GM12872 (cell line): ENCODE data around the gene XPNPEP1.

ENCODE experiments used
- CTCF ChIP-seq: IDR thresholded peaks from 3 replicates; pipeline ENCODE4 v1.5.1; 2011; ENCODE audit warnings: low read depth, mild to moderate bottlenecking, low read length, moderate library complexity; ENCODE audit not compliant: insufficient read depth

The XPNPEP1 gene

GRCh38 chr10:109862738-109863137, 60.6 kb downstream of the XPNPEP1 start:
- TF ChIP-seq CTCF = no peak

- TF ChIP-seq CTCF = no peak
Measured at GRCh38 chr10:109862041-109862440, 61.3 kb downstream of the XPNPEP1 start.

- TF ChIP-seq CTCF = no peak
Measured at GRCh38 chr10:109861081-109861480, 62.2 kb downstream of the XPNPEP1 start.

GRCh38 chr10:109859221-109859620, 64.1 kb downstream of the XPNPEP1 start:
- no peak for TF ChIP-seq CTCF

GRCh38 chr10:109855746-109856145, 67.6 kb downstream of the XPNPEP1 start:
- TF ChIP-seq CTCF = no peak

GRCh38 chr10:109853921-109854320, 69.4 kb downstream of the XPNPEP1 start:
- no peak for TF ChIP-seq CTCF

- peak; percentile 97 for TF ChIP-seq CTCF
Measured at GRCh38 chr10:109852475-109853037, 70.8 kb downstream of the XPNPEP1 start.
